GM10266 (cell line): Measurements from ENCODE around the gene CAMK1D.
A peak's percentile ranks its signal among the peaks of the same experiment; 100 is the strongest.

Experiments used
- DNase-seq: peaks from one replicate; pipeline ENCODE4 v3.0.0; 2012; ENCODE audit errors: extremely low spot score
- CTCF ChIP-seq: IDR thresholded peaks from 2 replicates; pipeline ENCODE4 v1.5.1; 2012; ENCODE audit warnings: mild to moderate bottlenecking, low read depth; ENCODE audit not compliant: control insufficient read depth, insufficient read depth; ENCODE audit errors: missing control alignments

CAMK1D gene

GRCh38 chr10:12444981-12445700, 95.8 kb downstream of the CAMK1D start:
- no peak for TF ChIP-seq CTCF
- DNase-seq: no peak

GRCh38 chr10:12445701-12446334, 96.5 kb downstream of the CAMK1D start:
- TF ChIP-seq CTCF: no peak
- no peak for DNase-seq

- DNase-seq: no peak
- no peak for TF ChIP-seq CTCF
These were observed 99.0 kb downstream of the CAMK1D start for GRCh38 chr10:12448340-12448728.

GRCh38 chr10:12448729-12449391, 99.5 kb downstream of the CAMK1D start:
- DNase-seq: peak; percentile 65
- TF ChIP-seq CTCF: no peak

GRCh38 chr10:12455318-12455717, 106.0 kb downstream of the CAMK1D start:
- TF ChIP-seq CTCF: no peak
- no peak for DNase-seq

GRCh38 chr10:12455766-12456165, 106.4 kb downstream of the CAMK1D start:
- no peak for DNase-seq
- TF ChIP-seq CTCF: no peak

GRCh38 chr10:12459340-12459739, 110.0 kb downstream of the CAMK1D start:
- TF ChIP-seq CTCF: no peak
- no peak for DNase-seq
